Stimulated activated CD8-positive, alpha-beta memory T cell treated with anti-CD3 and anti-CD28 coated beads, Interleukin-7, amount 100 ng/mL, for 24 hours (primary cell): ENCODE measurements around the gene CDH22.

Experiments used
- DNase-seq: peaks from one replicate; pipeline ENCODE4 v3.0.0-alpha.2; 2020; ENCODE audit warnings: low read depth

The CDH22 gene

DNA sequence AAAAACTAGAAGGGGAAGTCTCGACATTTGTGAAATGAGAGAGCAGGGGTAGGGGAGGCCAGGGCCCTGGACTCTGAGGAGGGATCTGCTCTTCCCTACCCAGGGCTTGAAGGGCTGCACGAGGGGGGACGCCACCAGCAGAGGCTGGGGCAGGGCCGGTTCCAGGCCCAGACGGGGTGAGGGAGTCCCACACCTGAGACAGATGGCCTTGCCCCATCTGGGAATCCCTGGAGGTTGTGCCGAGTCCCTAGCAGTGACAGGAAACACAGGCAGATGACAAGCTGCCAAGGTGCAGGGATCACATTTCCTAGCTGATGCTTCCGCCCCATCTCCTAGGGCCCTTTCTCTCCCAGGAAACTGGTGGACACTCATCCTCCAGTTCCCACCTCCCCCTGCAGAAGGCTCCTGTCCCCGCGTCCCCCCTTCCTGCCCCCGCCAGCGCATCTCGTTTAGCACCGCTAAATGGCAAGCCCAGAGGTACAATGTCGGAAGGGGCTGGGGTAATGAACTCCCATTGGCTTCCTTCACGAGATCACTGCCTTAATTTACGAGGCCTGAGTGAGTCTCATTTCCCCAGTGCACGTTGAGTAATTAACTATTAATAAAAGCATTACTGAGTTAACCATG lies 35.2 kb upstream of the CDH22 start:
- no peak for DNase-seq

DNA sequence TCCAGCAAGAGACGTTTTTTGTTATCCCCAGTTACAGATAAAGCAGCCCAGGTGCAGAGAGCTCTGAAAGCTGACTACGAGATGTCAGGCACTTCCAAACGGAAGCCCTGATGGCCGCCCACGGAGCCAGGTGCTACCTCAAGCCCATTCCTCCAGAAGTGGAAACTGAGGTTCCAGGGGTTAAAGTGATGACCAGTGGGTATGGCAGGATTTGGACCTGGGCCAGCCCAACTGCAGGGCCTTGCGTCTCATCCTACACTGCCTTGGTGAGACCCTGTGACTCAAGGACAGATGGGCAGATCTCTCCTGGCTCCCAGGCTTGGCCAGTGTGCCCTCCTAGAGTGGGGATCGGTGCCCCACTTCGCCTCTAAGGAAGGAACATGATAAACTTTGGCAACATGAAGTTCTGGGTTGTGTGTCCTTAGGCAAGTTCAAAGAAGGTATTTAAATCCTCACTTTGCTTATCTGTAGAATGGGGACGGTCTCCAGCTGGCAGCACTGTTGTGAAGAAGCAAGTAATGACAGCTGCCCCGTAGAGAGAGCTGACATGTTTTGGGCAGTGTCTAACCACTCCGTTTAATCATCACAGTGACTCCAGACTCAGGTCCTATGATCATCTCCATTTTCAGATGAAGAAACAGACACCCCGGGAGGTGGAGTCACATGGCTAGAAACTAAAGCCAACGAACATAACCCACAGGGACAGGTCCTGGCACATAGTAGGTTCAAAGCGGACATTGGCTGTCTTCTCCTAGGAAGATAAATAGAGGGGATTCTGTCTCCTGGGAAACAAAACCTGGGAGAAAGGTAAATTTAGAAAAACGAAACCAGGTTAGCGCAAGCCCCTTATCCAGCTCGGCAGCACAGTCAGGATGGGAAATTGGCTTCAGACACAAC lies 34.4 kb upstream of the CDH22 start:
- DNase-seq: no peak

DNA sequence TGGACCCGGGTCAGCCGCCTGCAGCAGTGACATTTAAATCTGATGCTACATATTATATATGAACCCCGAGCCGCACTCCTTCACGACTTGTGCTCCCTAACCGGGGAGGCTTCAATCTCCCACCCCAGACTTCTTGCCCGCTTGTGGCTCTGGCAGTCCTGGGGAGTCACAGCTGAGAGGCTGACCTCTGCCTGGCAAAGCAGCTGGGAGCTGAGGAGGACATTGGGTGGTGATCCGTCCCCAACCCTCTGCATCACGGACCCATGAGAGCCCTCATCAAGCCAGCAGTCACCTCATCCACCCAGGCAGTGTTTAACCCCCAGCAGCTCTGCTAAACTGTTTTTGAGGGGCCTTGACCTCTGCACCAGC lies 33.7 kb upstream of the CDH22 start:
- no peak for DNase-seq

DNA sequence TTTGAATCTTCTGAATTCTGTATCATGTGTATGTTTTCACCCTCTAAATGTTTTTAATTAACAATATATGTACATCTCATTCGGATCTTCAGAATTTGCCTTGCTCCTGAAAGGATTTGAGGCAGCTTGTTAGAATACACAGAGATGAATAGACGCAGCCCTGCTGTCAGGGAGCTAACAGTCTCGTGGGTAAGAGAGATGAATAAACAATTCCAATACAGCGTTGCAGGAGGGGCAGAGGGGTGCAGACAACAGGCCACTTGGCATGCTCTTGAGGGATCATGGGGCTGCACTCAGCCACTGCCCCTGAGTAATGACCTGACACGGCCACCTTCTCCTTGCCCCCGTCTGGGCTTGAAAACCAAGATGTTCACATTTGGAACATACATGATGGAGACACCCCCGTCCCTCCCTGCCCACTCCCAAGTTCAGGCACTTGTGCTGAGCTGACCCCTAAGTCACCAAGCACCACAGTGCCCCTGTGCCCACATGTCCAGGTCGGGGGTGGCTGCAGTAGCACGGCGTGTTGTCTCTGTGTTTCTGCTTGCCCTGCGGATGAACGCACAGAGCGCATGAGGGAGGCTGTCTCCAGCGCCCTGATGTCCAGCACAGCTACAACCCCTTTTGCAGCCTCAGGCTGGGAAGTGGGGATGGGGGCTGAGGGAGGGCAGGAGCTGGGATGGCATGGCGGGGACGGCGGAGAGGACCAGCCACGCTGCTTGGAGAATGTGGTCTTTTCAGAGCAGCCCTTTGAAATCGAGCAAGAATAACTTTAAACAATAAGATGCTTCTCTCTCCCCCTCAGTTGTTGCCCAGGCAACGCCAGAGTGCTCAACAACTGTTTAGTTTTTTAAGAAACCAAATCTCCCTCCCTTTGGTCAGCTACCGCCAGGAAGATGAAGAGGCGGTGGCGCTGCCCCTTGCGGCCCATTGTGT lies 33.0 kb upstream of the CDH22 start:
- no peak for DNase-seq

DNA sequence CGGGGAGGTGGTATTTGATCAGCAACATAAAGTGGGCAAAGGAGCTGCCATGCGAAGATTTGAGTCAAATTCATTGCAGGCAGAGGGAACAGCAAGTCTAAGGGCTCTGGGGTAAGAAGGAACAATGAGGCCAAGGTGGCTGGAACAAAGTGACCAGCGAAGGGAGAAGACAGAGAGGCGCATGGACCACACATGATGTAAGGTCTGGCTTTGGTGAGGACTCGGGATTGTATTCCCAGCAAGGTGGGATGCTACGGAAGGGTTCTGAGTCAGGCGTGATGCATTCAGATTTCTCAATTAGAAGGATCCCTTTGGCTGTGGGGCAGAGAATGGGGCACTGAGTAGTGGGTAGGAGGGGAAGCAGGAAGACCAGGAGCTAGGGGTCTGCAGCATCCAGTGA lies 30.7 kb upstream of the CDH22 start:
- DNase-seq: no peak

DNA sequence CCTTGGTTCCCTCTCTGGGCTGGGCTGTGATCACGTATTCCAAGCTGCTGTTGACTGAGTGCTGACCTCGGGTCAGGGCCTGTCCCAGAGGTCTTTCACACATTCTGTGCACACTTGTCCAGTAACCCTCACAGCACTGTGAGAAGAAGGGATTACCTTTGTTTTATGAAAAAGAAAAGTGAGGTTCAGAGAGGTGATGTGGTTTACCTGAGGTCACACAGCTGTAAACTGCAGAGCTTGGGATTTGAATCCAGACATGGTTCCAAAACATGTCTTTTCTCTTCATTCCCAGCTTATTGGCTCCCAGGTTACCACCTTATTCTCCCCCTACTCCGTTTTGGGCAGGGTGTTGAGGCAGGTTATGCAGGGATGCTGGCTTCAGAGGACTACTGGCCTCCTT lies 28.4 kb upstream of the CDH22 start:
- DNase-seq: no peak

DNA sequence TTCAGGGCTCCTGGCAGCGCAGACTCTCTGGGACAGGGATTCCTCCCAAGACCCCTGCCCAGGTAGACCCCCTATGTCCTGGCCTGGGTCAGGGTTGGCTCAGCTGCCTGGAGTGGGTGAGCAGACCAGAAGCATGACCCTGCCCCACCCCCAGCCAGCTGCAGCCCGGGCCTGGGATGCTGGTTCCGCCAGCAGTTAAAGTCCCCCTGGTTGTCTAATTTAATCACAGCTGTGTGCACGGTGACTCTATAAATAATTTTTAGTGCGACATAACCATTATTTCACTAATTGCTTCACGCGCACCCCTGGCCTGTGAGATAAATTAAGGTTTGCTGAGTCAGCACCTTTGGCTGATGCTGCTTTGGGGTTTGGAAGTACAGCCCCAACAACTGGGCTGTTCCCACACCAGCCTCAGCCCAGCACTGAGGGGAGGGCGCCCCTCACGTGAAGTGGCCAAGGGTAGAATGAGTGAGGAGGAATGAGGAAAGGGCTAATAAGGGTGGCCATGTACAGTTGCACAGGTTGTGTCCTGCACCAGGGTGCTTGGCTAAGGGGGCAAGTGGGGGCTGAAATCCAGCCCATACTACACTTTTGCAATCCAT lies 26.1 kb upstream of the CDH22 start:
- DNase-seq: no peak

DNA sequence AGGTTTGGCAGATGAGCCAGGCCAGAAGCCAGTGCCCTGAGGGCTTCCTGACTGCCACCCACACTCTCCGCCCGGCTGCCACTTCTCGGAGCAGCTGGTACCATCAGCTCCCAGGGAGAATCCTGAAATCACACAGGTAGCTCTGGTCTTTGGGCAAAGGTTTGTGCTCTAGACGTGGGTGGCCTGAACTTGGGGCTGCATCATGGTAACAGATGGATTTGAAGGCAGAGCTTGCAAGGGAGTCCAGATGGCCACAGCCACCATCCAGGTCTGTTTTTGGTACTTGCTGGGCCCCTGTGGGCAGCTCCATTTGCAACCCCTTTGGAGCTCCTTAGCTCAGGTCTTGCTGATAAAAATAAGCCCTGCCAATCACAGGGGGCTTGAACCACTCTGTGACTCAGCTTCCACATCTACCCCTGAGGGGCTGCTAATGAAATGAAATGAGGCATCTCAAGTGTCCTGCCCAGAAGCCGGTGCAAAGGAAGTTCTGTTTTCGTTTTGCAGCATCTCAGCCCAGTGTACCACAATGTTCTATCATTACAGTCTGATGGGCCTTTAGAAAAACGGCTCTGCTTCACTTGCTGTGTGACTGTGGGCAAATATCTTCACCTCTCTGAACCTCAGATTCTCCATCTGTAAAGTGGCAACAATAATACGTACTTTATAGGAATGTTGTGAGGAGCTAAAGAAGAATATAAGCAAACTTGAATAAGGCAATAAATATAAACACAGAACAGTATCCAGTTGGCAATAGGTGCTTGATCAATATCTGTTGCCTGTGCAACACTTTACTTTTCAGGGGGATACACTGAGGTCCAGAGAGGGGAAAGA lies 25.1 kb upstream of the CDH22 start:
- DNase-seq: no peak

DNA sequence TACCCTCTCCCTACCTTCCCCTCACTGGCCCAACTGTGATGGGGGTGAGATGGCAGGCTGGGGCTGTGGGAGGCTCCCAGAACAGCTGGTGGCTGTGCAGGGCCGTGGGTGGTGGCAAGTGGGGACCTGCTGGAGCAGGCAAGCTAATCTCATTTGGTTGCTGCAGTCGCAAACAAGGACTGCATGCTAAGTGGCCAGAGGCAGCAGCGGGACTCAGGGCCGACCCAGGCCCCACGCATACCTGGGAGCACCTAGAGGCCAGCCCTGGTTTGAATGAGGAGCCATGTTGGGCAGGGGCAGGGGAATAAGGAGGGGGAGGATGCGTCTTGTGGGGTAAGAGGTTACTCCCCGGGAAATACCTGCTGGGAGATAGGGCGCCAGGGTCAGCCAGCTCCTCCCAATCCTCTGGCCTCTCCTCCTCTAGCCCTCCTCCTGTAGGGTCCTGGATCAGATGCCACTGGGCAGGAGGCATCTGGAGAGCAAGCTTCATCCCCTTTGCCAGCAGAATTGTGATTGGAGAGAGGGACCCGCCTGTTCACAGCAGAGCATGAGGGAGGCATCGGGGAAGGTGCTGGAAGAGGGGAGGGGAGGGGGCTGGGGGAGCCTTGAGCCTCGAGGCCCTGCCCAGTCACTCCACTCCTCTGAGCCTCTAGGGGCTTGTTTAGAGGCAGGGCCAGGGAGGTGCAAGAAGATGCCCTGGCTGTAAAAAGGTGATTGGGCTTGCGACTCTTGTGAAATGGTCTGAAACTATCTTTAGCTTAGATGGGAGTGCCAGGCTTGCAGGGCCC lies 24.3 kb upstream of the CDH22 start:
- no peak for DNase-seq

DNA sequence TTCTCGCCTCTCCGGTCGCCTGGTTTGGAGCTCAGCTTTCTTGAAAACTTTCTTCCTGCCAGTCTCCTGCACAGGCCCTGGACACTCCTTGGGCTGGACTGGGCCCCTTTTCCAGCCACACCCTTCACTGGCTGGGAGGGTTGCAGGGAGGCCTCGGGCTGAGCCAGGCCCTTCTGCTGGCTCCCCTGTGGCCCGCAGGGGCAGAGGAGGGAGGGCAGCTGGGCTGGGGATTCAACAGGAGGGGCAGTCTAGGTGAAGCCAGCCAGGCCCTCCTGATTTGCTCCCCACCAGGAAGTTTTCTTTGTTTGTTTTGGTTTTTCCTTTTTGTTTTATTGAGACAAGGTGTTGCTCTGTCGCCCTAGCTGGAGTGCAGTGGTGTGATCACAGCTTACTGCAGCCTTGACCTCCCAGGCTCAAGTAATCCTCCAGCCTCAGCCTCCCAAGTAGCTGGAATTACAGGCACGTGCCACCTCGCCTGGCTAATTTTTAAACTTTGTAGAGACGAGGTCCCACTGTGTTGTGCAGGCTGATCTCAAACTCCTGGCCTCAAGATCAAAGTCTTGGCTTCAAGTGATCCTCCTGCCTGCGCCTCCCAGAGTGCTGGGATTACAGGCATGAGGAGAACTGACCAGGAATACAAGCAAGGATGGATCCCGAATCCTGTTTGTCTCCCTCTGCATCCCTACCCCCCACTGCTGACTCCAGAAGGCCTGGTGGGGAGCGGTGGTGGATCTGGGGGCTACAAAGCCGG lies 23.5 kb upstream of the CDH22 start:
- no peak for DNase-seq

DNA sequence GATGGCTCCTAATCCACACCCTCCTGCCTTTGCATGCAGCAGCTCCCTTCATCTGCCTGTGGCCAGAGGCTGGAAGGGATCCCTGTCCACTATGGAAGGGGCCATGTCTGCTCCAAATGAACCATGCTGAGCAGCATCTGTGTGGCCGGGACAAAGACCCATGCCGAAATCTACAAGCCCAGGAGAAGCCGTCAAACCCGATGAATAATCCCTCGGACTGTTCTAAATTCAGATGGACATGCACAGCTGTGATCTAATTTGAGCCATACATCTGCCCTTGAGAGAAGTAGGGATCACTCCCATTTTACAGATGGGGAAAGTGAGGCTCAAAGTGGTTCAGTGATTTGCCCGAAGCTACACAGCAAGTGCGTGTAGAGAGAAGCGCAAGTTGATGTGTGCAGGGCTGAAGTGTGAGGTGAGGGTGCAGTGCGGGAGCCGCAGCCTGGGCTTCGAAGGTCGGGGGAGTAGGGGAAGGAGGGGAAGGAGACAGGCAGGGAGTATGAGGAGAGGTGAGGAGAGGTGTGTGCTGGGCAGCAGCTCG lies 22.6 kb upstream of the CDH22 start:
- no peak for DNase-seq

DNA sequence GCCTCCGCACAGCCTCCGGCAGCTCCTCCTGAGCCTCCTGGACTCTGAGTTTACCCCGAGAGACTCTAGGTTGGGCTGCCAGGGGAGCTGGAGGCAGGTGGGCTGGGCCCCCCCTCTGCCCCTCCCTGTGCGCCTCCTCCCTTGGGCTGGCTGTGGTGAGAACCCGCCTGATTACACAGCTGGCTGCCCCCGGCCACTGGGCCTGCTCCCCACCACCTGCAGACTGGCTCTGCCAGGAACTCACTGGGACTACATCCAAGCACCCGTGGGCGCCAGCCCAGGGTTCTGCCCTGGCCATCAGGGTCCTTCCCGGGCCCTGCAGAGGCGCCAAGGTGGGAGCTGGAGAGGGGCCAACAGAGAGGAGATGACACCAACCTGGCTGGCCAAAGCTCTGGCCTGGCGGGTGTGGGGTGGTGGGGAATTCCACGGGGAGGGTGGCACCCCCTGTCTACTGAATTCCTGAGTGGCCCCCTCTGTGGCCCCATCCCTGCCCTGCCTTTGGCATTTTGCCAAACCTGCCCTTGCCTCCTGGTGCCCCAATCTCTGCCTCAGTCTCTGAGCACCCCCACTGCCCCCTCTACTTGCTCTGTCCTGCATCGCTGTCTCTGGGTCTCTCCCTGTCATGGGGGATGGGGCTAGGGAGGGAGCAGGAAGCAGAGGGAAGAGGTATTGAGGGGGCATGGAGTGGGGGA lies 21.9 kb upstream of the CDH22 start:
- no peak for DNase-seq

DNA sequence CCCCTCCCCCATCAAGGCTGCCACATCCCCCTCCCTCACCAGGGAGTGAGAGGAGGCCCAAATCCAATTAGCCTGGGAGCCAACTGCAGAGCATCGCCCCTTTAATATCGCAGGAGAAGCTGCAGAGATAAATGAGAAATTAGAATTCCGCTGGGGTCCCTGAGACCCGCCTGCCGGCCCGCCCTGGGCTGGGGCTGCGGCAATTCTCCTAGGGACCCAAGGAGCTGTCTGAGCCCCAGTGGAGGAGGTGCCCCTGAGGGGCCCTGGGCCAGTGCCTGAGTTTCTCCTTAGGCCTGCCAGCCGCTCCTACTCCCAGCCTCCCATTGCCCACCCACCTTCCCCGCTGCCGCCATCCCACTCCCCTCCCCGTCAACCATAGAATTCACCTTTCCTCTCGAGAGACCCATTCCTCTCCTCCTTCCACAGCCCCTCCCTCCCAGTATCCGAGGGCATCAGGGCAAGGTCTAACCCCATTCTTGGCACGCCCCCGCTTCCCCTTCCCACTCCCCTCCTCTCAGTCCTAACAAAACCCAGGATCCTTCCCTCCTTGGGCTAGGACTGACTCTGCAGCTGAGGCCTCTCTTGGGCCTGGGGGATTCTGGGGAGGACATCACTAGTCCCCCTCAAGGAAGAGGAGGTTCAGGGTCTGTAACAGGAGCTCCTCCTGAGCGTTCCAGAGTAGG lies 20.0 kb upstream of the CDH22 start:
- DNase-seq: no peak

DNA sequence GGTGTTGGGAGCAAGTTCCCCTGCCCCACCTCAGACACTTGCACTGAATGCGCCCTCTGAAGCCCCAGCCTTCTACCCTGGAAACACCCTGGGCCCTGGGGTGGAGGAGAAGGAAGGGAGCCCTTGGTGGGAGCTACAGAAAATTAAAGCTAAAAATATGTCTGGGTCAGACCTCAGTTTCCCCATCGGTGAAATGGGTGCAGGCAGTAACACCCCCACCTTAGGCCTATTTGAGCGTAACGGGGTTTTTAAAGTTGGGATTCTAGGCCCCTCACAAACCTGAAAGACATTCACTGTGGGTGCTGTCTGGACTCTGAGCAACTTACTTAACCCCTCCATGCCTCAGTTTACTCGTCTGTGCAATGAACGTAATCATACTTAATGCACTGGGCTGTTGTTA lies 19.3 kb upstream of the CDH22 start:
- DNase-seq: no peak

DNA sequence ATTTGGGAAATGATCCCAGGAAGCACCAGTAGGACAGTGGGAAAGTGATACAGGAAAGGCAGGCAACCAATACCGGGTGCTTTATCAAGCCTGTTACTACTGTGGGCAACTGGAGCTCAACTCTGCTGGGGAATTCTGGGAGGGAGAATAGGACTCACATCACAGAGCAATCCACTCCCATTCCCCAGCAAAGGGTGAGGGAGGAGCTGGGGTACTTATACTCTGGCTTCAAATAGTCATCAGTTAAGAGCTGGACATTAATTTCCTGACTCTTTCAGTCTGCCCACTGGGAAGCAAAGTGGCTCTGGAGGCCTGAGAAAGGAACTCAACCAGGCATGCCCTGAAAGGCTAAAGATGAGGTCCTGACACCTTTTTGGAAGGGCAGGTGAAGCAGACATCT lies 17.5 kb upstream of the CDH22 start:
- no peak for DNase-seq

DNA sequence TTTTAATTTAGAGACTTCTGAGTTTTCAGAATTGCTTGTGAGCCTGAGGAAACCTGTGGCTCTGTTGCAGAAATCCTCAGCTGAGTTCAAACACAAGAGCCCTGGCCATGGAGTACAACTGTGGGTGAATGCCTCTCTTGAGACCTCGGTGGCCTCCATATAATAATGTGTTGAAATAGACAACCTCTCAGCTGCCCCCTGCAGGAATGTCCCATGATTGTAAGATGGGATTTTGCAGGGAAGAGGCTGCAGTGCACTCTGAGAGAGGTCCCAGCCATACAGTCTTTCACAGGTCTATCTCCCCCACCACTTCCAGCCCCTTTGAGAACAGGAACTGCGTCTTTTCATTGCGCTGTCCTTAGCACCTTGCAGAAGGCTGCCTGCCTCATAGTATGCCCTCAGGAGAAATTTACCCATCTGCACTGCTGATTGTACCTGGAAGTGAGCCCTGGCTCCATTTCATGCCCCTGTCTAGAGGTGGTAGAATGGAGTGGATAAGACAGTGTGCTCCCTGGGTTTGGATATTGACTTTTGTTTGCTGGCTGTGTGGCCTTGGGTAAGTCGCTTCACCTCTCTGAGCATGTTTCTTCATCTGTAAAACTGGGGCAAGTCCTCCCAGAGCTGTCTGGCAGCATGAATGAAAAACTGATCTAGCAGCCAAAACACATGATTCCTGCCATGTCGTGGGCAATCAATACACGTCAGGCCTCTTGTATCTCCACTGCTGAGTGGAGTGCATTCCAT lies 16.8 kb upstream of the CDH22 start:
- no peak for DNase-seq

DNA sequence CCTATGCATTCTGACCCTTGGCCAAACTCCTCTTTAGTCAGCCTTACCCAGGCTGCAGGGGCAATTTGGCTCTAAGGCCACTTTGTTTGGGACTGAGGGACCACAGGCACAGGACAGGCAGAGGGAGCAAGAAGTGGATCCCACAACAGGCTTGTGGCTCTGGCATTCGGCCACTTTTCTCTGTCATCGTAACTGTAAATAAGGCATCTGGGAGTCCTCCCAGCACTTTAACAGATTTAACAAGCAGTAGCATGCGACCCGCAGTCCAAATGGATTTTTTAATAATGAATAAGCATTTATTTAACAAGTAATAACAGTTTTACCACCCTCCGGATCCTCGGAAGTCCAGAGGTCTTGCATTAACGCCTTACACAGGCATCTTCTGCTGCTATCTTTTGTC lies 16.1 kb upstream of the CDH22 start:
- DNase-seq: no peak

DNA sequence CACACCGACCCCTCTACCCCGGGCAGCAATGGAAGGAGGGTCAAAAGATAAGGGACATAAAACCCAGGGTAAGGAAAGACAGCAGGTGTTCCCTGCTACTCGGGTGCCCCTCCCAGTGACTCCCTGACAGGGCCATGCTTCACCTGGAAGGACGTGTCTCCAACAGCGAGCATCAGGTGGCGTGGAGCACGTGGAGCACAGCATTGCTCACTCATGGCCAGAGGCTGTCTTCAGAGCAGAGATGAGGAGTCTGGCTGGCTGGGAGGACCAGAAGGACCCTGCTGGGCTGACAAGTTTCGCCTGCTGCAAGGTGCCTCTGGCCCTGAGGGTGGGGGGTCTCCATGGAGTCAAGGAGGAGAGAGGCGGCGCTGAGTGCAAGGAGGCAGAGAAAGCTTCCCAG lies 15.3 kb upstream of the CDH22 start:
- no peak for DNase-seq
